Coronary artery (tissue), 2 donors: Measurements from ENCODE around the gene C11orf68.
A peak's percentile ranks its signal among the peaks of the same experiment; 100 is the strongest.

ENCODE experiments used
- DNase-seq: peaks from one replicate; pipeline ENCODE4 v3.0.0-alpha.2; 2017; ENCODE audit warnings: low spot score
- H3K27ac ChIP-seq, 2 donors: fragments of 200-600 bp; sonication (generic); one replicate each; pipeline ENCODE4 v1.5.1; 2016 to 2019
- H3K4me3 ChIP-seq: fragments of 200-600 bp; sonication (generic); 2 replicates; pipeline ENCODE4 v1.5.1; 2016; ENCODE audit warnings: mild to moderate bottlenecking, moderate library complexity
- CTCF ChIP-seq: fragments of 200-600 bp; sonication (generic); IDR thresholded peaks from one replicate; pipeline ENCODE4 v1.5.1; 2019; ENCODE audit warnings: antibody characterized with exemption

Gene C11orf68

GRCh38 chr11:65912845-65913244 is 6.0 kb downstream of the C11orf68 start:
- TF ChIP-seq CTCF: no peak
- Histone ChIP-seq H3K4me3 (no peak overlapping the region), H3K27ac (peak overlapping the region; percentile 4 to 7)
- DNase-seq: no peak

DNA sequence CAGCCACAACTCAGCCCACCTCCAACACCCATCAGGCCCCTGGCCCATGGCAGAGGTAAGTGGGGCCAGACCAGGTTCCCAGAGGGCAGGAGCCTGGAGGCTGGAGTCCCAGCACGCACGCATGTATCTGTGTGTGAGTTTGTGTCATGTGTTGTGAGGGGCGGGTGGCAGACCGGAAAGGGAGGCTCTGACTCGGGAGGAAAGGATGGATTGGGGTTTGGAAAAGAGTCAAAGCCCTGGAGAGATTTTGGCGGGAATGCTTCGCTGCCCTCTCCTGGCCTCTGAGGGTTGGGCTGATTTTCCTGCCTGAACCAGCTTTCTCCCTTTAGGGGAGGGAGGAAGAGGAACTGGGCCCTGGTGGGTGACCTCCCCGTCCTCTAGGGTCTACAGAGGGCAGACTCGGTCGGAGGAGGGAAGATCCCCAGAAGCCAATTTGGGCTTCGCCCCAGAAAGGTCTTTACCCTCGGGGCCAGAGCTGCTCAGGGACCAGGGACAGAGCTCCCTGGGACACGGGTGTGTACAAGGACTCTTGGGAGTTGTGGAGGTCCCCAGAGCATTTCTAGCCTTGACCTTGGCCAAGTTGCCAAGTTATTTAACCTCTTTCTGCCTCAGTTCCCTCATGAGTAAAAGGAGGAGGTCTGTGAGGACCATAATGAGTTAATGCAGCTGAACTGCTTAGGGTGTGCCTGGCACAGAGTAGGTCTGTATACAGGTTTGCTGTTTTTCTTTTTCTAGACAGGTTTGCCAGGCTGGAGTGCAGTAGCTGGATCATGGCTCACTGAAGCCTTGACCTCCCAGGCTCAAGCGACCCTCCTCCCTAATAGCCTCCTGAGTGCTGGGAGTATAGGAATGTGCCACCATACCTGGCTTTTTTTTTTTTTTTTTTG is 6.9 kb downstream of the C11orf68 start:
- TF ChIP-seq CTCF: no peak
- no peak for DNase-seq
- Histone ChIP-seq H3K4me3 (peak overlapping the region; percentile 16), H3K27ac (peak overlapping the region; percentile 34 to 62)

GRCh38 chr11:65907878-65908277 is 11.0 kb downstream of the C11orf68 start:
- no peak for DNase-seq

GRCh38 chr11:65906602-65907001 is 12.3 kb downstream of the C11orf68 start:
- Histone ChIP-seq H3K27ac (no peak overlapping the region), H3K4me3 (no peak overlapping the region)
- DNase-seq: no peak
- TF ChIP-seq CTCF: no peak

More at GRCh38 chr11:65907878-65908277, 11.0 kb downstream of the C11orf68 start:
- TF ChIP-seq CTCF: no peak
- no peak overlapping the region for H3K27ac ChIP-seq
- H3K4me3 ChIP-seq: no peak overlapping the region

DNA sequence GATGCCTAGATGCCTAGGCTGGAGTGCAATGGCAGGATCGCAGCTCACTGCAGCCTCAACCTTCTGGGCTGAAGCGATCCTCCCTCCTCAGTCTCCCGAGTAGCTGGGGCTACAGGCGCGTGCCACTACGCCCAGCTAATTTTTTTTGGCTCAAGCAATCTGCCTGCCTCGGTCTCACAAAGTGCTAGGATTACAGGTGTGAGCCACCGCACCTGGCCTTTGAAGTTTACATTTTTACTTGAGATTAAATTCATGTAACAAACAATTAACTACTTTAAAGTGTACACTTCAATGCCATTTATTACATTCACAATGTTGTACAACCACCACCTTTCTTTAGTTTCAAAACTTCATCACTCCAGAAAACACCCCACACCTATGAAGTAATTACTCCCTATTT is 15.1 kb downstream of the C11orf68 start:
- Histone ChIP-seq H3K27ac (no peak overlapping the region), H3K4me3 (no peak overlapping the region)
- TF ChIP-seq CTCF: no peak
- DNase-seq: no peak

- no peak for DNase-seq
- Histone ChIP-seq H3K27ac (peak overlapping the region in 1 of 2 donors; percentile 26), H3K4me3 (no peak overlapping the region)
- TF ChIP-seq CTCF: no peak
Observed at GRCh38 chr11:65903068-65903481, 15.8 kb downstream of the C11orf68 start.

- H3K27ac ChIP-seq: peak overlapping the region; percentile 60 to 88
Observed at GRCh38 chr11:65900899-65901180, 18.0 kb downstream of the C11orf68 start.

More at GRCh38 chr11:65900899-65901180, 18.0 kb downstream of the C11orf68 start:
- peak overlapping the region; percentile 81 for H3K4me3 ChIP-seq
- DNase-seq: no peak
- TF ChIP-seq CTCF: no peak
